HL-60 (cell line): Measurements from ENCODE around the gene NMRAL1.

Experiments
- DNase-seq, 2 experiments: peaks; one replicate each; pipeline ENCODE4 v3.0.0-alpha.2; 2010 to 2020; ENCODE audit warnings: low read depth in 1 of 2, low spot score in 1 of 2
- H3K27ac ChIP-seq: fragments of 250-450 bp; sonication (Bioruptor Pico); replicated peaks from 2 replicates; pipeline ENCODE4 v1.5.1; 2020; ENCODE audit warnings: mild to moderate bottlenecking, moderate library complexity
- H3K27me3 ChIP-seq: fragments of 250-450 bp; sonication (Bioruptor Pico); 2 replicates; pipeline ENCODE4 v1.5.1; 2021; ENCODE audit warnings: mild to moderate bottlenecking, moderate library complexity; ENCODE audit not compliant: insufficient read depth, poor library complexity, severe bottlenecking
- H3K4me3 ChIP-seq: replicated peaks from 2 replicates; pipeline ENCODE4 v1.5.1; 2011; ENCODE audit warnings: mild to moderate bottlenecking, control low read depth, low read length; ENCODE audit not compliant: insufficient read depth
- GABPA ChIP-seq: IDR thresholded peaks from 2 replicates; pipeline ENCODE4 v1.6.1; 2012; ENCODE audit warnings: low read depth
- POLR2AphosphoS5 ChIP-seq: IDR thresholded peaks from 2 replicates; pipeline ENCODE4 v1.6.1; 2012; ENCODE audit warnings: low read depth
- SPI1 ChIP-seq: IDR thresholded peaks from 2 replicates; pipeline ENCODE4 v1.6.1; 2012; ENCODE audit warnings: low read depth, mild to moderate bottlenecking, borderline replicate concordance
- TF ChIP-seq, protein P1 (sequence below): IDR thresholded peaks from 2 replicates; pipeline ENCODE4 v1.6.1; 2012; ENCODE audit warnings: low read depth; ENCODE audit not compliant: insufficient replicate concordance
- TF ChIP-seq, protein P2 (sequence below): IDR thresholded peaks from one replicate; pipeline ENCODE4 v1.5.1; 2011; ENCODE audit warnings: low read length, control low read depth, inconsistent platforms; ENCODE audit not compliant: insufficient read depth

Gene NMRAL1

DNA sequence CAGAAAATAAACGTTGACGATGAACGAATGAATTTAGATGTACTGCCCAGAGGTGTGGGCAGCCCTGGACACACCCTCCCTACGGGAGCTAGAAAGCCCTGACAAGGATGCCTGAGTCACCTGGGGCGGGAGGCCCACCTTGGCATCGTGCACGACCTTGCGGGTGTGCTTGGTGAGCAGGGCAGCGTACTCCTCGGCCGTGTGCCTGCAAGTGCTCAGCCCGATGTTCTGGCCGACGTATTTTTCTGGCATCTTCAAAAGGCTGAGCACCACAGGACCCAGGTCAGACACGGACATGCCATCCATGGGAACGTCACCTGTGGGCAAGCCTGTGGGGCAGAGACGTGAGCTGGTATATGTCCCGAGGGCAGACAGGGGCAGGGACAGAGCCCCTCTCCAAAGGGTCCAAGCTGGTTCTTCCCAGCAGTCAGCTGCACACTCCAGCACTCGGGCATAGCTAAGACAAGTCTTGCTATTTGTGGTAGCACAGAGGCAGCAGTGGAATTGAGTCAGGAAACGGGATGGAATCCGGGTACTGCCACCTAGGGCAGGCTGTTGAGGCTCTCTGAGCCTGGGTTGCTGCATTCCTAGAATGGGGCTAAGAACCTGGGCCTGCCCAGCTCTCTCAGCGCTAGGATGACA lies 10.8 kb downstream of the NMRAL1 start:
- Histone ChIP-seq H3K27ac (no peak overlapping the region), H3K4me3 (no peak overlapping the region), H3K27me3 (no peaks in the 10 kb centered on the region)
- DNase-seq = no peak
- TF ChIP-seq, protein P1, sequence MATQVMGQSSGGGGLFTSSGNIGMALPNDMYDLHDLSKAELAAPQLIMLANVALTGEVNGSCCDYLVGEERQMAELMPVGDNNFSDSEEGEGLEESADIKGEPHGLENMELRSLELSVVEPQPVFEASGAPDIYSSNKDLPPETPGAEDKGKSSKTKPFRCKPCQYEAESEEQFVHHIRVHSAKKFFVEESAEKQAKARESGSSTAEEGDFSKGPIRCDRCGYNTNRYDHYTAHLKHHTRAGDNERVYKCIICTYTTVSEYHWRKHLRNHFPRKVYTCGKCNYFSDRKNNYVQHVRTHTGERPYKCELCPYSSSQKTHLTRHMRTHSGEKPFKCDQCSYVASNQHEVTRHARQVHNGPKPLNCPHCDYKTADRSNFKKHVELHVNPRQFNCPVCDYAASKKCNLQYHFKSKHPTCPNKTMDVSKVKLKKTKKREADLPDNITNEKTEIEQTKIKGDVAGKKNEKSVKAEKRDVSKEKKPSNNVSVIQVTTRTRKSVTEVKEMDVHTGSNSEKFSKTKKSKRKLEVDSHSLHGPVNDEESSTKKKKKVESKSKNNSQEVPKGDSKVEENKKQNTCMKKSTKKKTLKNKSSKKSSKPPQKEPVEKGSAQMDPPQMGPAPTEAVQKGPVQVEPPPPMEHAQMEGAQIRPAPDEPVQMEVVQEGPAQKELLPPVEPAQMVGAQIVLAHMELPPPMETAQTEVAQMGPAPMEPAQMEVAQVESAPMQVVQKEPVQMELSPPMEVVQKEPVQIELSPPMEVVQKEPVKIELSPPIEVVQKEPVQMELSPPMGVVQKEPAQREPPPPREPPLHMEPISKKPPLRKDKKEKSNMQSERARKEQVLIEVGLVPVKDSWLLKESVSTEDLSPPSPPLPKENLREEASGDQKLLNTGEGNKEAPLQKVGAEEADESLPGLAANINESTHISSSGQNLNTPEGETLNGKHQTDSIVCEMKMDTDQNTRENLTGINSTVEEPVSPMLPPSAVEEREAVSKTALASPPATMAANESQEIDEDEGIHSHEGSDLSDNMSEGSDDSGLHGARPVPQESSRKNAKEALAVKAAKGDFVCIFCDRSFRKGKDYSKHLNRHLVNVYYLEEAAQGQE = no peak
- TF ChIP-seq, protein P2, sequence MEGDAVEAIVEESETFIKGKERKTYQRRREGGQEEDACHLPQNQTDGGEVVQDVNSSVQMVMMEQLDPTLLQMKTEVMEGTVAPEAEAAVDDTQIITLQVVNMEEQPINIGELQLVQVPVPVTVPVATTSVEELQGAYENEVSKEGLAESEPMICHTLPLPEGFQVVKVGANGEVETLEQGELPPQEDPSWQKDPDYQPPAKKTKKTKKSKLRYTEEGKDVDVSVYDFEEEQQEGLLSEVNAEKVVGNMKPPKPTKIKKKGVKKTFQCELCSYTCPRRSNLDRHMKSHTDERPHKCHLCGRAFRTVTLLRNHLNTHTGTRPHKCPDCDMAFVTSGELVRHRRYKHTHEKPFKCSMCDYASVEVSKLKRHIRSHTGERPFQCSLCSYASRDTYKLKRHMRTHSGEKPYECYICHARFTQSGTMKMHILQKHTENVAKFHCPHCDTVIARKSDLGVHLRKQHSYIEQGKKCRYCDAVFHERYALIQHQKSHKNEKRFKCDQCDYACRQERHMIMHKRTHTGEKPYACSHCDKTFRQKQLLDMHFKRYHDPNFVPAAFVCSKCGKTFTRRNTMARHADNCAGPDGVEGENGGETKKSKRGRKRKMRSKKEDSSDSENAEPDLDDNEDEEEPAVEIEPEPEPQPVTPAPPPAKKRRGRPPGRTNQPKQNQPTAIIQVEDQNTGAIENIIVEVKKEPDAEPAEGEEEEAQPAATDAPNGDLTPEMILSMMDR = no peak
- no peak for TF ChIP-seq SPI1
- TF ChIP-seq POLR2AphosphoS5 = no peak
- TF ChIP-seq GABPA = no peak

DNA sequence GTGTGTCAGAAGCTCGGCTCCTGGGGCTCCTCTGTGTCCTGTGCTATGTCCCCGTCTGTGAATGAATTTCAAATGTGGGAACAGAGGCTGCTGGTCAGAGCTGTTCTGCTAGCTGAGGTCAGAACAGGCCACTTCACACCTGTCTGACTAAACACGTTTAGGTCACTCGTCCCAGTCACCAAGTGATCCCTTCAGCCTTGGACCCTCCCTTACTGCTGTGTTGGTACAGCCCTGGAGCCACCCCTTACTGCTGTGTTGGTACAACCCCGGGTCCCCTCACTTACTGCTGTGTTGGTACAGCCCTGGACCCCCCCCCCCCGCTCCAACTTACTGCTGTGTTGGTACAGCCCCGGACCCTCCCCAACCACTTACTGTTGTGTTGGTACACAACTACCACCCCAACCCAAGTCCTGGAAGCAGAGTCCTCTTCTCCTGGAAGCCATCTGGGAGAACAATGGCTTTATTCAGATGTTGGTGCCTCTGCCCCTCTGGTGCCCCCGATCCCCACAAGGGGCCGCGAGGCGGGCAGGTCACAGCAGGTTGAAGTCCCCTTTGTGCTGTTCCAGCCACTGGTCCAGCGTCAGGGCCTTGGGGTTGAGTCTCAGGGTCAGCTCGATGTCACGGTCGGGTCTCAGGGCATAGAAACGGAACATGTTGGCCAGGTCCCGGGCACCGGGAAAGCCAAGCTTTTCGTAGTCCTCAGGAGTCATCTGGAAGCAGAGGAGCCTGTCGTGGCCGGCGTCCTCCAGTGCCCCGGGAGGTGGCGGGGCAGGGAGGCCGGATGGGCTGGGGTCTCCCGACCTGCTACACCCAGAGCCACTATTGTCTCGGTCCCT lies 13.0 kb downstream of the NMRAL1 start:
- Histone ChIP-seq H3K27me3 (no peaks in the 10 kb centered on the region), H3K4me3 (no peak overlapping the region), H3K27ac (no peak overlapping the region)
- TF ChIP-seq, protein P1 = no peak
- TF ChIP-seq POLR2AphosphoS5 = no peak; the same call in 1 of the 2 replicates
- no peak for TF ChIP-seq GABPA
- TF ChIP-seq, protein P2 = no peak
- TF ChIP-seq SPI1 = no peak
- no peak for DNase-seq

DNA sequence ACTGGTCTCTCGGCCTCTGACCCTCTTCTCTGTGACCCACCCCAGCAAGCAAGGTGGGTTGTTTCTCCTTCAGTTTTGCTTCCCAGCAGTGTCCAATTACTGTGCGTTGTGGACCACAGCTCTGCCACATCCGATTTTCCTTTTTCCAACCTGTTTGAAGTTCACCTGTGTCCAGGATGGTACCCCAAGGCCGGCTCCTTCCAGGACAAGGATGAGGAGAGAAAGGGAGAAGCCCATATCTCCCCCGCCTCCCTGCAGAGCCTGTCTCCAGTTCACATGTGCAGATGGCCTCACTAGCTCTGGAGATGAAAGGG lies 13.5 kb downstream of the NMRAL1 start:
- H3K27ac ChIP-seq = no peak overlapping the region
- no peak overlapping the region for H3K4me3 ChIP-seq
- no peaks in the 10 kb centered on the region for H3K27me3 ChIP-seq
- DNase-seq = no peak
- TF ChIP-seq SPI1 (no peak), GABPA (no peak), POLR2AphosphoS5 (no peak)
- TF ChIP-seq, protein P2 = no peak
